Measurements from ENCODE around the gene PEX5L. TPM values are rescaled to one million over a fixed set of nuclear protein-coding genes. Genes with fewer than 3 reads are reported as not detected.

The PEX5L gene
- total and polyA plus RNA-seq, 2 experiments from 2014 or later: 6.3 to 7.0 TPM

DNA sequence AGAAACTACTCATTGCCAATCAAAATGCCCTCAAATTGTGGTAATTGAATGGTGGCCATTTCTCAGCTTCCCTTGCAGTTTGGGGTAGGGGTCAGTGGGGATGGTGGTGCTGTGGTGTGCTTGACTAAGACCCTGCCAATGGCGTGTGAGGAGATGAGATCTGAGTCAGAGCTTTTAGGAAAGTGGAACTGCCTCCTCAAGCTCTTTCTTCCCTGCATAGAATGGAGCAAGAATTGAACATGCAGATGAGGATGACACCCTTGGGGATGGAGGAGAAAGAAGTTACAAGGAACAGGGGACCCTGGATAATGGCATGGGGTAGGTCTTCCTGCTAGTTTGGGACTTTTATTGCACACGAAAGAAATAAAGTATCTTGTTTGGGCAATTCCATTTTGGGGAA, 188.0 kb downstream of the PEX5L start:
- DNase-seq (ENCODE audit: low spot score): no peak
- H3K4me1 Mint-ChIP-seq: no peaks in the 10 kb centered on the region
- no peaks in the 10 kb centered on the region for H3K9me3 Mint-ChIP-seq
- no peak overlapping the region for H3K4me2 ChIP-seq
- no peak overlapping the region for H3K27ac Mint-ChIP-seq
- H3K36me3 ChIP-seq (ENCODE audit: insufficient read depth): no peaks in the 10 kb centered on the region
- no peak overlapping the region for H3K4me3 Mint-ChIP-seq
- peaks cover 4% of the 10 kb centered on the region; the same call in 1 of the 2 replicates for H3K9me2 ChIP-seq (ENCODE audit: insufficient read depth)
- H3K4me1 ChIP-seq (ENCODE audit: insufficient read depth): no peaks in the 10 kb centered on the region
- H3K79me2 ChIP-seq (replicated peaks; ENCODE audit: insufficient read depth): no peaks in the 10 kb centered on the region
- ATAC-seq: no peak
- no peak overlapping the region for H3K4me3 ChIP-seq
- TF ChIP-seq ZNF114 (CRISPR knock-in tag; IDR thresholded peaks at IDR 0.05) (no peak), EZH2 (IDR thresholded peaks at IDR 0.05; ENCODE audit: low read depth, unreplicated experiment) (no peak), ZNF331 (CRISPR knock-in tag; IDR thresholded peaks at IDR 0.05; ENCODE audit: low read depth) (no peak), CREB1 (CRISPR knock-in tag; IDR thresholded peaks at IDR 0.05; ENCODE audit: low read depth) (no peak), ZNF462 (CRISPR knock-in tag; IDR thresholded peaks at IDR 0.05) (no peak), EZH2phosphoT487 (IDR thresholded peaks at IDR 0.05; ENCODE audit: unreplicated experiment) (no peak), ETS1 (IDR thresholded peaks at IDR 0.05) (no peak), POLR2AphosphoS5 (IDR thresholded peaks at IDR 0.05; ENCODE audit: low read depth) (no peak), NANOG (IDR thresholded peaks at IDR 0.05; ENCODE audit: borderline replicate concordance) (no peak), REST (IDR thresholded peaks at IDR 0.05; ENCODE audit: unreplicated experiment) (no peak), JUNB (IDR thresholded peaks at IDR 0.05; ENCODE audit: unreplicated experiment) (no peak), STAT1 (IDR thresholded peaks at IDR 0.05; ENCODE audit: unreplicated experiment) (no peak)
- TF ChIP-seq, protein P1, sequence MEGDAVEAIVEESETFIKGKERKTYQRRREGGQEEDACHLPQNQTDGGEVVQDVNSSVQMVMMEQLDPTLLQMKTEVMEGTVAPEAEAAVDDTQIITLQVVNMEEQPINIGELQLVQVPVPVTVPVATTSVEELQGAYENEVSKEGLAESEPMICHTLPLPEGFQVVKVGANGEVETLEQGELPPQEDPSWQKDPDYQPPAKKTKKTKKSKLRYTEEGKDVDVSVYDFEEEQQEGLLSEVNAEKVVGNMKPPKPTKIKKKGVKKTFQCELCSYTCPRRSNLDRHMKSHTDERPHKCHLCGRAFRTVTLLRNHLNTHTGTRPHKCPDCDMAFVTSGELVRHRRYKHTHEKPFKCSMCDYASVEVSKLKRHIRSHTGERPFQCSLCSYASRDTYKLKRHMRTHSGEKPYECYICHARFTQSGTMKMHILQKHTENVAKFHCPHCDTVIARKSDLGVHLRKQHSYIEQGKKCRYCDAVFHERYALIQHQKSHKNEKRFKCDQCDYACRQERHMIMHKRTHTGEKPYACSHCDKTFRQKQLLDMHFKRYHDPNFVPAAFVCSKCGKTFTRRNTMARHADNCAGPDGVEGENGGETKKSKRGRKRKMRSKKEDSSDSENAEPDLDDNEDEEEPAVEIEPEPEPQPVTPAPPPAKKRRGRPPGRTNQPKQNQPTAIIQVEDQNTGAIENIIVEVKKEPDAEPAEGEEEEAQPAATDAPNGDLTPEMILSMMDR (conservative IDR thresholded peaks at IDR 0.05; ENCODE audit: low read depth in 2 of 2): no peak
- H3K27me3 Mint-ChIP-seq (ENCODE audit: insufficient read depth, low read depth, poor library complexity): peaks cover 2% of the 10 kb centered on the region
- no peaks in the 10 kb centered on the region for H3K36me3 Mint-ChIP-seq (ENCODE audit: low read depth)
- no peaks in the 10 kb centered on the region for H3K27me3 ChIP-seq (ENCODE audit: insufficient read depth)
- no peak overlapping the region for H2AFZ ChIP-seq
- H3K27ac ChIP-seq (ENCODE audit: low read depth): no peak overlapping the region
- no peaks in the 10 kb centered on the region for H3F3A ChIP-seq (replicated peaks; ENCODE audit: low read depth)
- no peaks in the 10 kb centered on the region for H4K20me1 ChIP-seq (replicated peaks; ENCODE audit: insufficient read depth)
